GM21390 (cell line): Measurements from ENCODE around the gene WWC2.
A peak's percentile ranks its signal among the peaks of the same experiment; 100 is the strongest.
"Not testable (repeated sequence)": the region's sequence is repeated elsewhere in the genome, so short reads cannot be mapped to it uniquely, and the experiment has no call there.

ENCODE experiments used
- ATAC-seq: cut with Tn5 transposase; IDR thresholded peaks from one replicate; pipeline ENCODE4 v1.9.1; 2021; ENCODE audit not compliant: unreplicated experiment

The WWC2 gene

DNA sequence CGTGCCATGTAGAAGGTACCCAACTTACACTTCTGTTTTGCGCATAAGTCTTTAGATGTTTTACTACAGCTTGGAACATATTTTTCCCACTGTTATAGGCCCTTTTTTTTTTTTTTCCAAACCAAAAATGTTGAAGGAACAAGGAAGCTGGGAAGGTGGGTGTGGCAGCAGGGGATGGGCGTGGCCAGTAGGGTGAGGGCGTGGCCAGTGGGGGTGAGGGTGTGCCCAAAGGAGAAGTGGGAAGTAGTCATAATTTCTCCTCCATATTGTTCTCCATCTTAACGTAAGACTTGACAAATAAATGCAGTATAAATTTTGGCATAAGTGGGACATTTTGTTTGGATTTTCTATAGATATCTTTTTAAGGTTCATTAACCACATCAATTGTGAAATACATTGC lies 190.6 kb downstream of the WWC2 start:
- ATAC-seq = no peak

DNA sequence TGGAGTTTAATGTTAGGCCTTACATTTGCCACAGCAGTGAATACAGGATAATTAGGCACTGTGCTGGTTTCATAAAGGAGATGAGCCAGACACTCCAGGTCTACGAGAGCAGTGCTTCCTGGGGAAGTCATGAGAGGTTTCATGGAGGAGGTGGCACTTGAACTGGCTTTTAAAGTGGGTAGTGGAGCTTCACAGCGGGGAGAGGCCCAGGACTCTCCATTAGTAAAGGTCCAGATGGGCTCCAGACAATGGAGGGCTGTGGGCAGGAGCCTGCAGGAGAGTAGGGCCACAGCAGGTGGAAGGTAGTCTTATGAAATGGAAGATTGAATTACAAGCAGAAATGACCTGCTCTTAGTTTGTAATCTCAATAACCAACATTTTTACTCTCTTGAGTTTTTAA lies 192.0 kb downstream of the WWC2 start:
- ATAC-seq = no peak

DNA sequence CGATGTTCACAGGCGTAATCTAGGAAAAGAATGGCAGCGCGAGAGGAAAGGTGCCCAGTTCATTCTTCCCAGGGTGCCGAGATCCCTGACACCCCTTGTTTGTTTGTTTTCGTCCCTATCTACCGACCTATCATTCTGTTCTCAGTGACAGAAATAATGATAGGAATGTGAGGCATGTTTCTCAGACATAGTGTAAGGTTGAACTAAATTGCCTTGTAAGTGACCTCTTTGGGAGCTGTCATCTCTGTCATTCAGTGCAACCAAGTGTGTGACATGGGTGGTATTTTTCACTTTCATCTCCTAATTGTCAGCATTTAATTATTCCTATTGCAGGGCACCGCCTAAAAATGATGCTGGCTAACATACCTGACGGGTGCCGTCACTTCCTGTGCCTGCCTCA lies 196.7 kb downstream of the WWC2 start:
- ATAC-seq = no peak

- ATAC-seq = peak; percentile 70
Observed at GRCh38 chr4:183297675-183298074, 198.6 kb downstream of the WWC2 start.

DNA sequence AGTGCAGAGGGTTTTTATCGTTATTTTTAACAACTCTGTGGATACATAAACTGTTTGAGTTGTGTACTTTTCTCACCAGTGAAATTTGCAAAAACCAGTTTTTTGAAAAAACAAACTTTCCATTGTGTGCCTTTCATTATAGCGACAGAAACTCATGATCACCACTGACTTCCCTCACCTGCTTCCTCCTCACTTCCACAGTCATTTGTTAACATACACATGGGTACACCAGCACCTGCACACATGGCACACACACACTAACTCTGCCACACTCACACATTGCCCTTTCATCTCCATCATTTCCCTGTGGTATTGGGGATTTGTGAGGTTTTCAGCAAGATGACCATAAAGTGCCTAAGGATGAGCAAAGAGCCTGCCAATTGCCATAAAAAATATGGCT lies 200.4 kb downstream of the WWC2 start:
- no peak for ATAC-seq

- ATAC-seq = no peak
Observed at GRCh38 chr4:183300070-183300469, 201.0 kb downstream of the WWC2 start.

DNA sequence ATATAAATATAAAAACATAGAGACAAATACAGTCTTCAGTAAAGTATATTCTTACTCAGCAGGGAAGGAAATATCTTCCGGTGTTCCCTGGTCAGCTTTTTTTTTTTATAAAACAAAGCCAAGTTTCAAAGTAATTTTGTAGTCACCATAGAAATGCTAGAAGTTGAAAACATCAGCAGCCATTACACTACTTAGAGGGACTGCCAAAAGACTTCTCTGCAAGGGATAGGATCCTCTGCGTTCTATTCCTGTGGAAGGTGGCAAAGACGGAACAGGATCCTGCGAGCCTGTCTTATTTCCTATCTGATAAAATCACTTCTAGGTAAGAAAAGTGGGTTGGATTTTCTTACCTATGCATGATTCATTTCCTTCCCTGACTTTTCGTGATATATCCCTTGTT lies 201.6 kb downstream of the WWC2 start:
- ATAC-seq = no peak

DNA sequence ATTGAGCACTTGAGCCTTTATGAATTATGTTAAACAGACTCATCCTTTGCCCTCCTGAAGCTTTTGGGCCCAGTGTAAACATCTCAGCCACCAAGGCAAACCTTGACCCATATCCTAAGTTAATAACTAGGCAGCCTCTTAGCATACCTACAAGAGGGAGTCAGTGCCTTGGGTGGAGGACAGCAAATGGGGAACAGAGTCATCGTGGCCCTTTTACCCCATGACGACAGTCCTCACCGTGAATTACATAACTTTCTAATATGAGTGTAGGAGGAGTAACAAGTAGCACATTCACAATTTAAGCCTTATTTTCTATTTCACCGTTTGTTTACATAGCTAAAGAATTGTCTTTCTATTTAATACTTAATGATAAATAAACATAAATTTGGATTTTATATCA lies 204.2 kb downstream of the WWC2 start:
- no peak for ATAC-seq

GRCh38 chr4:183304067-183304466 lies 205.0 kb downstream of the WWC2 start:
- peak; percentile 75 for ATAC-seq

DNA sequence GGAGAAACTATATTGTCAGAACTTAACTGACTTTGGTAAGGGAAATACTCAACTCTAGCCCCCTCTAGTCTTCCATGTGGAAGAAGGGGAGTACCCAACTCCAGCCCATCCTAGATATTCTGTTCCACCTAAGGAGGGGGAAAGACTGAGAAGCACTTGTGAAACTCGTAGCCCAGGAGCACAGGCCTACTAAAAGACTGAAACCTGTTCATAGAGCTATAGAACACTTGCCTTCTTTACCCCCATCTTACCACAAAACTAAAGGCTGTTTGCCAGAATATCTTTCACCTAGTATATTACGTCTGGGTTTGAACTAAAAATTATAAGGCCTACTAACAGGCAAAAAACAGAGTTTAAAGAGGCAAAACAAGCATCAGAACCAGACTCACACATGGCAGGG lies 205.5 kb downstream of the WWC2 start:
- peak; percentile 54 for ATAC-seq

DNA sequence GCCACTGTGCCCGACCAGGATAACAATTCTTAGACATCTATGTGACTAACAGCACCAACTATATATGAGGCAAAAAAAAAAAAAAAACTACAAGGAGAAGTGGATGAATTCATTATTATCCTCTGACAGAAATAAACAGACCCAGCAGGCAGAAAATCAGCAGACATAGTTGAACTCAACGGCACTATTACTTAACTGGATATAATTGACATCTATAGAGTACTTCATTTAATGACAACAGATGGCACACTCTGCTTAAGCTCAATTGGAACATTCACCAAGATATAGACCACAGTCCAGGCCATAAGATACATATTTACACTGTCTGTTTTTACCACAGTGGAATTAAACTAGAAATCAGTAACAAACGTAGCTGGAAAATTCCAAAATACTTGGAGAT lies 207.8 kb downstream of the WWC2 start:
- no peak for ATAC-seq

DNA sequence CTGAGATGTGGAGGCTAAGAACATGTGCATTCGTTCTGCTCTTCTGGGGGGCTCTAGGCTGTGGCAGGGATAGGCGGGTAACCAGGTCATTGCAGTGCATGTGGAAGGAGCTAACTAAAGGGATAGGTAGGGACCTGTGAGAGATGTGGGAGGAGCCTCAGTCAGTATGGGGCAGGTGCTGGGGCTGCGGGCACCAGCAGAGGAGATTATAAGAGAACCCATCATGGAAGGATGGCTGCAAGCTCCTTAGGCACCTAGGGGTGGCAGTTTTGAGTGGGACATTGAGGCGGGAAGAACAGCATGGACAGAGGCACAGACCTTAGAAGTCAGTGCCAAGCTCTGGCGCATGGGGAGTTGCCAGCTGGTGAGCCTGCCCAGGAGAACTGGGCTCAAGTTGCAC lies 213.8 kb downstream of the WWC2 start:
- ATAC-seq = no peak

GRCh38 chr4:183314336-183314735 lies 215.3 kb downstream of the WWC2 start:
- ATAC-seq = no peak

DNA sequence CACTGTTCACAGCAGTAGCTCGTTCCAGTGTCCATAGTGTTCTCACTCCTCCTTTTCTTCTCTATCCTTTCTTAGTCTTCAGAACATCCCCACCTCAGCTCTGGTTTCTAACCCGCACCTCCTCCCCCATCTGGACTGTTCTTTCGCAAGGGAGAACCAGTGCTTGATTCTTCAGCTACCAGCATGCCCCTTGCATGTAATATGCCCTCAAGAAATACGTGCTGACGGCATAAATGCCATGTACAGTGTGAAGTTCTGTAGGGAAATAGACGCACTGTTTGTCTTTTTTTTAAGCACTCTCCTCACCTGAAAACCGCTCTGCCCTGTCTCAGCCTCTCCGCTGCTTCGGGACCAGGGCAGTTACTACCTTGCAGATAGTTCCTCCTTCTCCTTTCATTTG lies 215.7 kb downstream of the WWC2 start:
- no peak for ATAC-seq

DNA sequence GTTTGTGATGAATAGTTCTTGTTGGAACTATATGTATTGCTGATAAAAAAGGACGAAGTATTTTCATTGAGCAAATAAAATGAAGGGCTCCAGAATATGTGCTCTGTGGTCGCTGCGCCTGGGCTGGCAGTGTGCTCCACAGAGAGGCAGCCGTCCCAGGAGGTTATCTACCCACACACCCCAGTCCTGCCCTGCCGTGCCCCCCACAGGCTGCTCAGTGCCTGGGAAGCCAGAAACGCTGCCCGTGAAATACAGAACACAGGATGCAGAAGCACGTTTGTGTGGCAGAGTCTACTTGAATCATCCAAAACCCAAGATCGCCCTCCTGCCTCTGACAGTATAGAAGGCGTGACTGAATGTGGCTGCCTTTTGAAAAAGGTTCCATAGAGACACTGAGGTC lies 219.6 kb downstream of the WWC2 start:
- ATAC-seq = no peak

- no peak for ATAC-seq
Observed at GRCh38 chr4:183320211-183321059, 221.4 kb downstream of the WWC2 start, which contains the start of gene CLDN22. CLDN22 (minus strand) TSS chr4:183320276; CDS start chr4:183320218, 58 bp downstream.

GRCh38 chr4:183321079-183321478 lies 222.0 kb downstream of the WWC2 start:
- peak; percentile 51 for ATAC-seq

DNA sequence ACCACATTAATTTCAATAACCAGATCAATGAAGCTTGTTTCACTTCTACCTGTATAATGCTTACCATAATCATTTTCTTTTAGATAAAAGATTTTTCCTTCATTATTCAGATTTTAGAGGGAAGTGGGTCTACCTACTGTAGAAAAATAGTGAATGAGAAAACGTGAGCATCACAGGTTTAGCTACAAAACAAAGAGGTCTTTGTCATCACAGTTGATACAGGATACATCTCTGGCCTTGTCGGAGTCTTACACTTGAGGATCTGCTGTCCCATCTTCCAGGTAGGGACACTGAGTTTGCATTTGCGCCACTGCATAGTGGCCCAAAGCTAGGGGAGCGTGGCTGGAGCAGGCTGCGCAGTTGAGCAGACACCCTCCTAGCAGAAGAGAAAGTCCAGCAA lies 222.5 kb downstream of the WWC2 start:
- no peak for ATAC-seq

DNA sequence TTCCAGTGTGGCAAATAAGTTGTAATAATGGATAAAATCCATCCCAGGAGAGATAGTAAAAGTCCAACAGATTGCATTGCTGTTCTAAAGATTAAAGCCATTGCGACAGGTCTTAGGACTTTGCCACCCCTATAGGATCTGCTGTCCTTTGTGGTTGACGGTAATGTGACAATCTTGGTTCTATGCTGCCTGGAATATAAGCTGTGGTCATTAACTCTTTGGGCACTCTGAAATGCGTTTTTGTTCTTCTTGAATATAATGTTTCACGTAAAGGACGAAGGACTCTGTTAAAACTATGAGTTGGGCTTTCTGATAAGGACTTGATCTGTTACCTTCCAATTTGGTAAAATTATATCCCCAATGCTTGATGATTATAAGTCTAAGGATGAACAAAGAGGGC lies 223.3 kb downstream of the WWC2 start, which contains the start of gene CLDN24:
TSS of gene CLDN24 (minus strand) at position 101 of the 400 bp plus-strand sequence. CDS start at position 101, 0 bp downstream.
- ATAC-seq = no peak

DNA sequence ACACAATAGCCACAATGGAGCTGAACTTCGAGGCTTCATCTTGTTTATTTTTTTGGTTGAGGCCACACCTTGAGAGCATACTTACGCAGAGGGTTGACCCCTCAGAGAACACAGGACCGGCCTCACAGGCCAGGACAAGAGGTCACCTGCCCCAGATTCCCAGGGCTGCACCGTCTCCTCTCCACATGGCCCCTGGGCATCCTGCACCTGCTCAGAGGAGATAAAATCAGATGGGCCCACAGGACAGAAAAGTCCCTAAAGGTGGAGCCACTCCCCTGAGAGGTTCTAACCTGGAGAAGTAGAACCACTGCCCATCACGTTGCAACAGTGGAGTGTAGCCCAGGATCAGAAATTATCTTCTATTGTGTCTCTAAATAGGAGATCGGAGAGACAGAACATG lies 224.2 kb downstream of the WWC2 start:
- no peak for ATAC-seq

DNA sequence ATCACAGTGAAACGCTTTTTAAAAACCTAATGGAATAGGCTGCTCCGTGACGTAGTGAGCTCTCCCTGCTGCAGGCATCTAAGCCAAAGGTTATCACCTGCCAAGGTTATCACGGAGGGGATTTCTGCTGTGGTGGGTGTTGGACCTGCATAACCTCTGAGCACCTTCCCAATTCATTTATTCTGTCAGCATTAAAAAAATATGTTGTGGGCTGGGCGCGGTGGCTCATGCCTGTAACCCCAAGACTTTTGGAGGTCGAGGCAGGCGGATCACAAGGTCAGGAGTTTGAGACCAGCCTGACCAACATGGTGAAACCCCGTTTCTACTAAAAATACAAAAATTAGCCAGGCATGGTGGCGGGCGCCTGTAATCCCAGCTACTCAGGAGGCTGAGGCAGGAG lies 225.0 kb downstream of the WWC2 start:
- not testable (repeated sequence) for ATAC-seq

DNA sequence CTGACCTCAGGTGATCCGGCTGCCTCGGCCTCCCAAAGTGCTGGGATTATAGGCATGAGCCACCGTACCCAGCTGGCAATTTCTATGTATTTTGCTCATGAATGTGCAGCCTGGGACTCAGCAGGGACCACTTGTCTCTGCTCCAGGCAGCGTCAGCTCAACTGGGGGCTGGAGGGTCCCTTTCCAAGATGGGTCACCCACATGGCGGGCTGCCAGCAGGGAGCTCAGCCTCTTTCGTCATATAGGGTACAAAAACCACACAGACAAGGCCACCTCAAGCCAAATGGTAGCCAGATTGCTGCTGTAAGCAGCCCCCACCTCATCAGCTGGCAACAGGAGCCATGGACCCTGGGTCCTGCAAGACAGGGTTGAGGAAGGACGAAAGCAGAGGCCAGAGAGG lies 225.6 kb downstream of the WWC2 start:
- no peak for ATAC-seq

- ATAC-seq = not testable (repeated sequence)
Observed at GRCh38 chr4:183326387-183326786, 227.3 kb downstream of the WWC2 start.
